Measurements from ENCODE around the gene DAZL.
A peak's percentile ranks its signal among the peaks of the same experiment; 100 is the strongest.

Gene DAZL

DNA sequence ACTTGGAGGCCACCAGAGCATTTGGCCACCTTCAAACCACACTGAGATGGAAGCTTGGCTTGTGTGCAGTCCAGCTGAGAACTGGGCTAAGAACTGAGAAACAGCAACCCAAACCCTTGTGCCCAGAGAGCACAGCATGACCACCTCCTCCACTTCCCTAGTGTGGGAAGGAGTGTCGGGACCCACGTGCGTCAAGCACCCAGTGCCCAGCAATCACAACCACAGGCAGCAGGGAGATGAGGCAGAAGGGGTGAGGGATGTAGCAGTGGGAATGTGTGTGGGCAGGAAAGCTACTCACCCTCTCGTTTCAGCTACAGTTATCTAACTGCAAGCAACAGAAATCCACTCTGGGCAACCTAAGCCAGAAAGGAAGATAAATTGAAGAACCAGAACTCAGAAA, 66.7 kb downstream of the DAZL start:
- DNase-seq: peak; percentile 57 to 74 (median 69)

DNA sequence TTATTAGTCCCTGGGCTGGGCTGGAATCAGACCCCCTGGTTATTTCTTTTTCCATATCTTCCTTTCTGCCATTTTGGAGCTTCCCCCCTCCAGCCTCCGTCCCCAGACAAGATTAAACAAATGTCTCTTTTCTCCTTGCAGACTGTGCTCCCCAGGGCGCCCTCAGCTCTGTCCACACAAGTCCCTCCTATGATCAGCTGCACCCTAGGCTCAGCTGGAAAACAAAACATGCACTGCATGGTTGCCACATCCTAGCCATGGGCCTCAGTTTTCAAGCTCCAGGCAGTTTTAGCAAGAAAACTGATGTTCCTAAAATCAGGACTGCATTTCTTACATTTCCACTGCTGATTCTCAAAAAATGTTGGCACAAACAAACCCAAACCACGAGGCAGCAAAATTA, 68.2 kb downstream of the DAZL start:
- DNase-seq: no peak
